Stimulated activated CD8-positive, alpha-beta memory T cell treated with anti-CD3 and anti-CD28 coated beads, Interleukin-7, amount 100 ng/mL, for 24 hours (primary cell): ENCODE results near the gene DCN.

Experiments used
- DNase-seq: peaks from one replicate; pipeline ENCODE4 v3.0.0-alpha.2; 2020; ENCODE audit warnings: low read depth

The DCN gene

DNA sequence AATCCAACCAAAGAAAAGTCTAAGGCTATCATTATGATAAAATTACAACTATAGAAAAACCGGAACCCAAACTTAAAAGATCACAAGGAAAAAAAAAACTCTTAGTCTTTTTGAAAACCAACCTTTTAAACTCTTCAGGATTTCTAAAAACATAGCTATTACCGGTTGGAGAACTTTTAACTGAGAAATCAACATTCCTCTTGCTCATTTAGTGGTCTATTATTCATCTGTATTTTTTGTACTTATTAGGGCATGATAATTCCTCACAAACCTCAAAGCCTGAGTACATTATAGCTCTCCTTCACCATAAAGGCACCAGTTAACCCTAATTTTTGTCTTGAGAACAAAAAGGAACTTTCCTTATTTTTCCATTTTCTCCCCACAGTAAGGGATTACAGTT, 81.7 kb downstream of the DCN start:
- DNase-seq: no peak

DNA sequence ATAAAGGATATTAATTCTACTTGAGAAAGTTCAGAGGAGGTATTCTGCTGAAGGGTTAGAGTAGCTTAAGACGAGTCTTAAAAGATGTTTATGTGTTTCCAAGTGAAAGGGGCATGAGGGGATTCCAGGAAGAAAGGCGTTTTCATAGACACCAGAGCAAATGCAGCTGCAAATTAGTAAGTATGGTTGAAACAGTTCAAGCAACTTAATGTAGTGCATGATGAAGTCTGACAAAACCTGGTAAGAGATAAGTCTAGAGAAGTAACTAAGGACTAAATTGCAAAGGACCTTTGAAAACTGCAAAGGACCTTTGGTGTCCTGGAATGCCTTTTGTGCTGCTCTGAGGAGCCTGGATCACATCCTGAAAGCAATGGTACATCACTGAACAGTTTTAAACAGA, 82.8 kb downstream of the DCN start:
- DNase-seq: no peak

DNA sequence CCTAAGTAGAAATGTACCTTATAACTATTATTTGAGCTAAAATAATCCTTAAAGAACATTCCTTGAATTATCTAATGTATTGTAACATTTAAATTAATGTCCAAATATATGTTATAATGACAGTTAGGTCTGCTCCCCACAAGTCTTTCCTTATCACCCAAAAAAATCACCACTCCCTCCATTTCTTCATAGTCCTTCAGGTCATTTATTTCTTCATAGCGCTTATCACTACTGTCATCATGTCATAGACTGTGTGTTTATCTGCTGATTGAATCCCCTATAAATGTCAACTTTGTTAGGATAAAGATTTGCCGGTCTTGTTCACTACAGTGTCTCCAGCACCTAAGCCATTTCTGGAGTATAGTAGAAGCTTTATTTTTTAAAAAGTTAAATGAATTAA, 83.3 kb downstream of the DCN start:
- DNase-seq: no peak

DNA sequence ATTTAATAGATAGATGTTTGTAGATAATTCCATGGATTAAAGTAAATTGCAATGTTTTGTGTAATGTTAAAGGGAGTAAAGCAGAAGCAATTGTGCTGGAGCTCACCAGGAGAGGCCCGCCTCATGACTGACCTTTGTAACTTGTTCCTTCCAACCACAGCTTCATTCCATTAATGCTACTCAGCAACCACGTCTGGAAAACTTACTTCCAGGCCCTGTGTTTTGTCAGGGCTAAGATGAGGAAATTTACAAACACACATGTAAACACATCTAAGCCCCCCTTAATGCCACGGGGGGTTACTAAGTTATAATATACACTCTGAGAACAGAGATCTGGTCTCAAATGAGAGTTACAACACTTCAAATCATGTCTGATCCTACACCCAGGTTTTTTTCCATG, 83.7 kb downstream of the DCN start:
- no peak for DNase-seq

DNA sequence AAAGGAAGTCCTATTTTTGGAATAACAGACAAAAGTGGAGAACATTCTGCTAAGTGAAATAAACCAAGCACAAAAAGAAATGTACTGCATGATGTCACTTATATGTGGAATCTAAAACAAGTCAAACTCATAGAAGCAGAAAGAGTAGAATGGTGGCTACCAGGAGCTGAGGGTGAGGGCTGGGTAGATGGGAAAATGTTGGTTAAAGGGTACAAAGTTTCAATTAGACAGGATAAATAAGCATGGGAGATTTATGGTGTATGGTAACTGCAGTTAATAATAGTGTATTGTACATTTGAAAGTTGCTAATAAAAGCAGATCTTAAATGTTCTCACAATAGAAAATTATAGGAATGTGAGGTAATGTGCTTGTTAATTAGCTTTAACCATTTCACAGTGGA, 84.2 kb downstream of the DCN start:
- DNase-seq: no peak

DNA sequence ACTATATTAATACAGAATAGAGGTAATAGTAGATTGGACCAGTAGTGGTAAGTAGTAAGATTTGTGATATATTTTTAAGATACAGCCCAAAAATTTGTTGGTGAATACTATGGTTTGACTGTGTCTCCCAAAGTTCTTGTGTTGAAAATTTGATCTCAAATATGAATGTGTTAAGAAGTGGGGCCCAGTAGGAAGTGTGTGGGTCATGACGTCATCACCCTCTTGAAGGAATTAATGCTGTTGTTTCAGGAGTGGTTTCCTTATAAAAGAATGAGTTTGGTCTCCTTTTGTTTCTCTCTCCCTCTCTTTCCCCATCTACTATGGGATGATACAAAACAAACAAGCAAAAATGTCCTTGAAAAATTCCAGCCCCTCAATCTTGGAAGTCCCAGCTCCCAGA, 87.7 kb downstream of the DCN start:
- DNase-seq: no peak

DNA sequence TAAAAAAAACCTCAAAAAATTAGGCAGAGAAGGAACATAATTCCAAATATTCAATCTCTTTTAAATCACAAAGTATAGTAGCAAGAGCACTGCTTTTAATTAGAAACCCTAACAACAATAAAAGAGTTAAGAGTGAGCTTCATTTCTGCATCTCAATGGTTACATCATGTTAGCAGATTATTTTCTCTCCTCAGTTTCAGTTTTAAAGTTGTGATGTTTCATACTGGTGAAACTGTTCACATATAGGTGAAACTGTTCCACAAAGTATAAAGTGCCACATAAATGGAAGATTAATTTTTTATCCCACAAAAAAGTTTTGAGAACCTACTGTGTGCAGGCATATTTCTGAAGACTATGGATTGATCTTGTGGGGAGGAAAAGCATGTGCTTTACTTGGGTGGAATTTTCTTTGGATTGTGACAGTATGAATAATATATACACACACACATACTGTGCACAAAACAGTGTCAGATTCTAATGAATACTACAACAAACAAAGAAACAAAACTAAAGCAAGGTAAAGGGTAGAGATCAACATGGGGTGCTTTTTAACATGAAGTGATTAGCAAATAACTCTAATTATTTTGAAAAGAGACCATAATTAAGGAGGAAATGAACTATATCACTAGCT, 88.5 kb downstream of the DCN start:
- no peak for DNase-seq

DNA sequence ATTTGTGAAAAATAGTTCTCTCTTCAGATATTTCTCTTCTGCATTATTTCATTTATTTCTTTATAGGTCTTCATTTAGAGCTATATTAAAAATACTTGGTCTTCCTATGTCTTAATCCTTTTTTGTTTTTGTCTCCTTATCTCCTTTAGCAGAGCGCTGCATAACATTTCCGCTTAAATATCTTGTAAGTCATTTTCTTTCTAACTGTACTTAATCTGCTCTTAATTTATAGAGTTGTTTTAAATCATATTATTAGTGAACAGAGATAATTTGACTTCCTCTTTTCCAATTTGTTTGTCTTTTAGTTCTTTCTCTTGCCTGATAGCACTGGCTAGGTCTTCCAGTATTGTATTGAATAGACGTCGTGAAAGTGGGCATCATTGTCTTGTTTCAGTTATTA, 89.3 kb downstream of the DCN start:
- no peak for DNase-seq

DNA sequence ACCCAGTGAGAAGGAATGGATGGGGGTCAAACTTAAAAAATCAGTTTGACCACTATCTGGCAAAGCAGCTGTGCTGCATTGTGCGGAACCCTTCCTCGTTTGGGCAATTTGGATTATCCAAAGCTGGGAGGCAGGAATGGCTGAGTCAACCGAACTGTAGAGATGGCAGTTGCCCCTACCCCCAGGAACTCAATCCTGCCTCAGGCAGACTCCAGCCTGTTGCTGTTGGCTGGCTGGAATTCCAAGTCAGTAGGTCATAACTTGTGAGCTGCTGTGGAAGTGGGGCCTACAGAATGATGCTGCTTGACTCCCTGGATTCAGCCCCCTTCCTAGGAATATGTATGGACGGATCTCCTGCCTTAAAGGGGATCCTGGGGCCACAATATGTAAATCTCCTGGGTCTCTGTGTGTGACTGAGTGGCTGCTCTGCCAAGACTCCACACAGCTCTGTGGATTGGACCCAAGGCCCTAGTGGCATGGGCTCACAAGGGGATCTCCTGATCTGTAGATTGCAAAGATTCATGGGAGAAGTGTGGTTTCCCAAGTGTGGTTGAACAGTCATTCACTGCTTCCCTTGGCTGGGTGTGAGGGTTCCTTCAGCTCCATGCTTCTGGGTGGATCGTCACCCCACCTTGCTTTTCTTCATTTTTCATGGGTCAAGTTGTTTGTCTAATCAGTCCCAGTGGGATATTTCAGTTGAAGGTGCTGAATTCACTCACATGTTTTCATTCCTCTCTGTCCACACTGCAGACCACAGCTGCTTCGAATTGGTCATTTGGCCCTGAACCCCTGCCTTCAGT, 90.5 kb downstream of the DCN start:
- no peak for DNase-seq
